ENCODE data around the gene MYH10.

DNA sequence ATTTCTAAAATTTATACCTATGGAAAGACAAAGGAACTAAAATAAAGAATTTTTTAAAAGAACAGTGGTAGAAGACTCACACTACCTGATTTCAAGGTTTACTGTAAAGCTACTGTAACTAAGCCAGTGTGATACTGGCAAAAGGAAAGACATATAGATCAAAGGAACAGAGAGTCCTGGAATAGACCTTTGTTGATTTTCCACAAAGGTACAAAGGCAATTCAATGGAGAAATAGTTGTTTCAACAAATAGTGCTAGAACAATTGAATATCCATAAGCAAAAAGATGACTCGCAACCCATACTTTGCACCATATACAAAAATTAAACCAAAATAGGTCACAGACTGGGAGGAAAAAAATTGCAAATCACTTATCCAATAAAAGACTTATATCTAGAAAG is 36.7 kb downstream of the MYH10 start:
- TF ChIP-seq, protein P1, sequence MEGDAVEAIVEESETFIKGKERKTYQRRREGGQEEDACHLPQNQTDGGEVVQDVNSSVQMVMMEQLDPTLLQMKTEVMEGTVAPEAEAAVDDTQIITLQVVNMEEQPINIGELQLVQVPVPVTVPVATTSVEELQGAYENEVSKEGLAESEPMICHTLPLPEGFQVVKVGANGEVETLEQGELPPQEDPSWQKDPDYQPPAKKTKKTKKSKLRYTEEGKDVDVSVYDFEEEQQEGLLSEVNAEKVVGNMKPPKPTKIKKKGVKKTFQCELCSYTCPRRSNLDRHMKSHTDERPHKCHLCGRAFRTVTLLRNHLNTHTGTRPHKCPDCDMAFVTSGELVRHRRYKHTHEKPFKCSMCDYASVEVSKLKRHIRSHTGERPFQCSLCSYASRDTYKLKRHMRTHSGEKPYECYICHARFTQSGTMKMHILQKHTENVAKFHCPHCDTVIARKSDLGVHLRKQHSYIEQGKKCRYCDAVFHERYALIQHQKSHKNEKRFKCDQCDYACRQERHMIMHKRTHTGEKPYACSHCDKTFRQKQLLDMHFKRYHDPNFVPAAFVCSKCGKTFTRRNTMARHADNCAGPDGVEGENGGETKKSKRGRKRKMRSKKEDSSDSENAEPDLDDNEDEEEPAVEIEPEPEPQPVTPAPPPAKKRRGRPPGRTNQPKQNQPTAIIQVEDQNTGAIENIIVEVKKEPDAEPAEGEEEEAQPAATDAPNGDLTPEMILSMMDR (IDR thresholded peaks at IDR 0.05; ENCODE audit: low read length): no peak
- no peak for TF ChIP-seq EZH2 (optimal IDR thresholded peaks at IDR 0.05; ENCODE audit: low read depth, low read length)

Data from MM.1S (cell line).